ENCODE results near the gene TNNT1.

DNA sequence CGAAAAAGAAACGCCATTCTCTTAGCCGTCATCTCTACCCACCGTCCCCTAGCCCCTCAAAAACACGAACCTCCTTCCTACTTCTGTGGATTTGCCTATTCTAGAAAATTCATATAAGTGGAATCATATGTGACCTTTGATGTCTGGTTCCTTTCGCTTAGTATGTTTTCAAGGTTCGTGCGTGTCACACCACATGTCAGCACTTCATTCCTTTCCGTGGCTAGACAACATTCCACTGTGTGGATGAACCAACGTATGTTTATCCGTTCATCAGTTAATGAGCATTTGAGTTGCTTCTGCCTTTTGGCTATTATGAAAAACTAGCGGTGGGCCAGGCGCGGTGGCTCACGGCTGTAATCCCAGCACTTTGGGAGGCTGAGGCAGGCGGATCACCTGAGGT, 17.6 kb downstream of the TNNT1 start:
- TF ChIP-seq, protein P1, sequence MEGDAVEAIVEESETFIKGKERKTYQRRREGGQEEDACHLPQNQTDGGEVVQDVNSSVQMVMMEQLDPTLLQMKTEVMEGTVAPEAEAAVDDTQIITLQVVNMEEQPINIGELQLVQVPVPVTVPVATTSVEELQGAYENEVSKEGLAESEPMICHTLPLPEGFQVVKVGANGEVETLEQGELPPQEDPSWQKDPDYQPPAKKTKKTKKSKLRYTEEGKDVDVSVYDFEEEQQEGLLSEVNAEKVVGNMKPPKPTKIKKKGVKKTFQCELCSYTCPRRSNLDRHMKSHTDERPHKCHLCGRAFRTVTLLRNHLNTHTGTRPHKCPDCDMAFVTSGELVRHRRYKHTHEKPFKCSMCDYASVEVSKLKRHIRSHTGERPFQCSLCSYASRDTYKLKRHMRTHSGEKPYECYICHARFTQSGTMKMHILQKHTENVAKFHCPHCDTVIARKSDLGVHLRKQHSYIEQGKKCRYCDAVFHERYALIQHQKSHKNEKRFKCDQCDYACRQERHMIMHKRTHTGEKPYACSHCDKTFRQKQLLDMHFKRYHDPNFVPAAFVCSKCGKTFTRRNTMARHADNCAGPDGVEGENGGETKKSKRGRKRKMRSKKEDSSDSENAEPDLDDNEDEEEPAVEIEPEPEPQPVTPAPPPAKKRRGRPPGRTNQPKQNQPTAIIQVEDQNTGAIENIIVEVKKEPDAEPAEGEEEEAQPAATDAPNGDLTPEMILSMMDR (conservative IDR thresholded peaks at IDR 0.05 in 1 of 2, IDR thresholded peaks at IDR 0.05 in 1 of 2; ENCODE audit: extremely low read depth in 1 of 2, insufficient read depth in 1 of 2, low read depth in 1 of 2, low read length in 2 of 2), result no peak
- no peak for TF ChIP-seq EZH2 (IDR thresholded peaks at IDR 0.05; ENCODE audit: borderline replicate concordance, low read length)

Data from mammary epithelial cell (primary cell).